Neural progenitor cell (in vitro differentiated cells): ENCODE results near the gene ZNF276.

Experiments used
- CTCF ChIP-seq: fragments of 200-600 bp; sonication (generic); IDR thresholded peaks from 2 replicates; pipeline ENCODE4 v1.5.1; 2017; ENCODE audit warnings: antibody characterized with exemption, mild to moderate bottlenecking
- EZH2 ChIP-seq: fragments of 200-600 bp; sonication (generic); IDR thresholded peaks from 2 replicates; pipeline ENCODE4 v1.6.1; 2017; ENCODE audit warnings: antibody characterized with exemption, mild to moderate bottlenecking, moderate library complexity
- EZH2phosphoT487 ChIP-seq: fragments of 200-600 bp; sonication (generic); IDR thresholded peaks from 2 replicates; pipeline ENCODE4 v1.6.1; 2017; ENCODE audit warnings: antibody characterized with exemption

- TF ChIP-seq CTCF (no peak), EZH2 (no peak), EZH2phosphoT487 (no peak)
Measured at GRCh38 chr16:89691231-89691985, 29.9 kb upstream of the ZNF276 start.
